CD4-positive, alpha-beta T cell treated with Interleukin-15 for 1 hour (primary cell): Measurements from ENCODE around the gene ZNF836.
A peak's percentile ranks its signal among the peaks of the same experiment; 100 is the strongest.

ENCODE experiments used
- DNase-seq: peaks from one replicate; pipeline ENCODE4 v3.0.0-alpha.2; 2020

Gene ZNF836

GRCh38 chr19:52187407-52187806 is 16.0 kb upstream of the ZNF836 start:
- no peak for DNase-seq

GRCh38 chr19:52176574-52176973 is 5.2 kb upstream of the ZNF836 start:
- DNase-seq, result no peak

GRCh38 chr19:52172347-52172746 is 926 bp upstream of the ZNF836 start:
- no peak for DNase-seq

- DNase-seq, result no peak
Observed at GRCh38 chr19:52170863-52171320, 529 bp downstream of the ZNF836 start.

- no peak for DNase-seq
Observed at GRCh38 chr19:52170304-52170703, 1.1 kb downstream of the ZNF836 start.

- no peak for DNase-seq
Observed at GRCh38 chr19:52155596-52156359, 15.6 kb downstream of the ZNF836 start.

- DNase-seq, result no peak
Observed at GRCh38 chr19:52148256-52148655, 23.2 kb downstream of the ZNF836 start.

- no peak for DNase-seq
Observed at GRCh38 chr19:52142001-52142595, 29.3 kb downstream of the ZNF836 start.

GRCh38 chr19:52141203-52141602 is 30.2 kb downstream of the ZNF836 start:
- DNase-seq, result no peak

GRCh38 chr19:52140032-52140710 is 31.2 kb downstream of the ZNF836 start:
- no peak for DNase-seq

- peak; percentile 95 for DNase-seq
Observed at GRCh38 chr19:52139252-52140031, 32.0 kb downstream of the ZNF836 start, which contains the start of gene ZNF616. TSS of gene ZNF616 (minus strand) at chr19:52139938. CDS start at chr19:52130512, 9,426 bp downstream.

GRCh38 chr19:52138983-52139251 is 32.5 kb downstream of the ZNF836 start:
- no peak for DNase-seq

GRCh38 chr19:52138278-52138982 is 33.0 kb downstream of the ZNF836 start:
- DNase-seq, result no peak

- DNase-seq, result no peak
Observed at GRCh38 chr19:52120286-52120685, 51.1 kb downstream of the ZNF836 start.

GRCh38 chr19:52115526-52116053 is 55.8 kb downstream of the ZNF836 start:
- no peak for DNase-seq

GRCh38 chr19:52114691-52115090 is 56.7 kb downstream of the ZNF836 start:
- no peak for DNase-seq

- DNase-seq, result no peak
Observed at GRCh38 chr19:52112624-52113023, 58.8 kb downstream of the ZNF836 start.

GRCh38 chr19:52110780-52111179 is 60.6 kb downstream of the ZNF836 start:
- DNase-seq, result no peak
